ENCODE measurements around the gene LPP. TPM values are rescaled to one million over a fixed set of nuclear protein-coding genes. Genes with fewer than 3 reads are reported as not detected.

LPP gene
- total RNA-seq, 4 donors from 2014 or later: 207 to 592 (median 406) TPM

DNA sequence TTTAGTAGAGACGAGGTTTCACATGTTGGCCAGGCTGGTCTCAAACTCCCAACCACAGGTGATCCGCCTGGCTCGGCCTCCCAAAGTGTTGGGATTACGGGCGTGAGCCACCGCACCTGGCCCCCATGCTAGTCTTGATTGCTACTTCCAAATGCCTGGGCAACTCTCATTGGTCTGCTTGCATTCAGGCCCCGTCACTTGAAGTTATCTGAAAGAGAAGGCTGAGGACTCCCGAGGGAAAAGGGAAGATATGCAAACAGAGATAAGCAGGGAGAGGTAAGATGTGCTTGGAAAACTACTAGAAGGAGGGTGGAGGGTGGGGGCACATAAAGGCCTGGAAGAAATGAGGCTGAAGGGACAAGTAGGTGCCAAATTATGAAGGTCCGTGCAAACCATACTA, 4.4 kb upstream of the LPP start:
- no peak overlapping the region for H3K27ac ChIP-seq
- intact Hi-C loops (cut with DNase I; ENCODE audit: low total_unique reads): loop anchor here (5.0 kb wide), 1 partner anchor 87 kb away; no protein-coding TSS in a partner anchor

DNA sequence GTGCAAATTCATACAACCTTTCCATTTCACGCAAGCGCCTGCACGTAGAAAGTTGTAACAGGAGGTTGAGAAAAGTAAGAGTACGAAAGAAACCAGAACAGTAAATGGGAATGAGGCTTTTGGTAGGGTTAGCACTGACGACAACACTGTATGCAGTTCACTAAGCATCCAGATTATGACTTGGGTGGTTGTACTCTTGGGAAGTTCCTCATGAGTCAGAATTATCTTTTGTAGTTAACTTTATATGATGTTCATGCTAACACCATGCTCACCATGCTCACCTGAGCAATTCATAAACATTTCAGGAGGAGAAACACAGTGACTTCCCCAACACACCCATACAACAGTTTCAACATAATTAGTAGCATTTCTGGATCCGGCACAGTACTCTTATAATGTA, 3.0 kb upstream of the LPP start:
- intact Hi-C loops (cut with DNase I; ENCODE audit: low total_unique reads) (loop anchor here (10.0 kb wide), 1 partner anchor 804 kb away; no protein-coding TSS in a partner anchor), in situ Hi-C loops (cut with MboI; ENCODE audit: low pct_ligation_motif_present in 1 of 4, low pct_unique_long_range_greater_than_20kb in 1 of 4, low sequenced_read_pairs in 3 of 4) (loop anchor here in 2 of 4 donors (10.0 to 25.0 kb wide), 2 partner anchors 406 to 414 kb away; partner anchors contain the start of gene BCL6 (in 2 of the 2))
- 86% methylated on average over 3 to 6 of the region's 6 CpGs for WGBS, 2 donors (ENCODE audit: low coverage in 1 of 2)
- DNase-seq: no peak
- H3K4me3 ChIP-seq: no peak overlapping the region
- peak overlapping the region; percentile 46 to 98 (median 96) for H3K27ac ChIP-seq
- H3K4me1 ChIP-seq: peaks cover 16 to 31% (median 27%) of the 10 kb centered on the region in 4 donors
- no peaks in the 10 kb centered on the region for H3K36me3 ChIP-seq
- no peaks in the 10 kb centered on the region for H3K27me3 ChIP-seq
- H3K9me3 ChIP-seq: no peaks in the 10 kb centered on the region
- TF ChIP-seq EP300 (IDR thresholded peaks at IDR 0.05; ENCODE audit: low read depth): no peak
- no peak for TF ChIP-seq POLR2A (IDR thresholded peaks at IDR 0.05)
- TF ChIP-seq POLR2AphosphoS5 (IDR thresholded peaks at IDR 0.05): no peak
- TF ChIP-seq, protein P1, sequence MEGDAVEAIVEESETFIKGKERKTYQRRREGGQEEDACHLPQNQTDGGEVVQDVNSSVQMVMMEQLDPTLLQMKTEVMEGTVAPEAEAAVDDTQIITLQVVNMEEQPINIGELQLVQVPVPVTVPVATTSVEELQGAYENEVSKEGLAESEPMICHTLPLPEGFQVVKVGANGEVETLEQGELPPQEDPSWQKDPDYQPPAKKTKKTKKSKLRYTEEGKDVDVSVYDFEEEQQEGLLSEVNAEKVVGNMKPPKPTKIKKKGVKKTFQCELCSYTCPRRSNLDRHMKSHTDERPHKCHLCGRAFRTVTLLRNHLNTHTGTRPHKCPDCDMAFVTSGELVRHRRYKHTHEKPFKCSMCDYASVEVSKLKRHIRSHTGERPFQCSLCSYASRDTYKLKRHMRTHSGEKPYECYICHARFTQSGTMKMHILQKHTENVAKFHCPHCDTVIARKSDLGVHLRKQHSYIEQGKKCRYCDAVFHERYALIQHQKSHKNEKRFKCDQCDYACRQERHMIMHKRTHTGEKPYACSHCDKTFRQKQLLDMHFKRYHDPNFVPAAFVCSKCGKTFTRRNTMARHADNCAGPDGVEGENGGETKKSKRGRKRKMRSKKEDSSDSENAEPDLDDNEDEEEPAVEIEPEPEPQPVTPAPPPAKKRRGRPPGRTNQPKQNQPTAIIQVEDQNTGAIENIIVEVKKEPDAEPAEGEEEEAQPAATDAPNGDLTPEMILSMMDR (IDR thresholded peaks at IDR 0.05): peak in 1 of 5 experiments; percentile 30

More for the DNA sequence above, 4.4 kb upstream of the LPP start:
- in situ Hi-C loops (cut with MboI; ENCODE audit: low pct_ligation_motif_present in 1 of 4, low pct_unique_long_range_greater_than_20kb in 1 of 4, low sequenced_read_pairs in 3 of 4): no loop called here
- TF ChIP-seq POLR2A (IDR thresholded peaks at IDR 0.05) (no peak), EP300 (IDR thresholded peaks at IDR 0.05; ENCODE audit: low read depth) (no peak), POLR2AphosphoS5 (IDR thresholded peaks at IDR 0.05) (no peak)
- TF ChIP-seq, protein P1 (IDR thresholded peaks at IDR 0.05): no peak
- Histone ChIP-seq H3K9me3 (no peaks in the 10 kb centered on the region), H3K27me3 (no peaks in the 10 kb centered on the region), H3K4me1 (peaks cover 9 to 18% (median 14%) of the 10 kb centered on the region in 4 donors), H3K4me3 (no peak overlapping the region), H3K36me3 (no peaks in the 10 kb centered on the region)
- DNase-seq: no peak
- 90 to 100% methylated on average over 3 to 9 of the region's 9 CpGs for WGBS, 2 donors (ENCODE audit: low coverage in 1 of 2)

DNA sequence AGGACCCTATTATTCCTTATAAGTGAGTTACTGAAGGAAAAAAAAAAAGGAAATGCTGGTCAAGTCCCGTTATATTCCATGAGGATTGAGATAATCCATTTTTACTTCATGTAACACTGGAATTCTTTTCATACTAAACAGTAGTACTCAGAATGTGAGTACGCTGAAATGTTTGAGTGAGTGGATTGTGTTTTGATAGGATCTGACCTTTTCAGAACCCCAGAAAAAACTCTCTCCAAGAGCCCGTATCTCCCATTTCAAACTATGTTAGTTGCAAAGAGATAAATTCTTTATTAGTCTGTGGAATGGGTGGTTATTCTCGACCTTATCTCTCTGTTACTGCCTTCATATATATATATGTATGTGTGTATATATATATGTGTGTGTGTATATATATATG, 2.5 kb upstream of the LPP start:
- WGBS, 2 donors (ENCODE audit: low coverage in 1 of 2): 63 to 71% methylated on average over 4 of the region's 4 CpGs
- no peaks in the 10 kb centered on the region for H3K9me3 ChIP-seq
- peak overlapping the region; percentile 26 to 98 (median 96) for H3K27ac ChIP-seq
- intact Hi-C loops (cut with DNase I; ENCODE audit: low total_unique reads) (loop anchor here (10.0 kb wide), 1 partner anchor 803 kb away; no protein-coding TSS in a partner anchor), in situ Hi-C loops (cut with MboI; ENCODE audit: low pct_ligation_motif_present in 1 of 4, low pct_unique_long_range_greater_than_20kb in 1 of 4, low sequenced_read_pairs in 3 of 4) (loop anchor here in 2 of 4 donors (10.0 to 25.0 kb wide), 2 partner anchors 407 to 414 kb away; partner anchors contain the start of gene BCL6 (in 2 of the 2))
- peaks cover 16 to 36% (median 32%) of the 10 kb centered on the region in 4 donors for H3K4me1 ChIP-seq
- H3K36me3 ChIP-seq: no peaks in the 10 kb centered on the region
- no peak overlapping the region for H3K4me3 ChIP-seq
- no peak for DNase-seq
- TF ChIP-seq EP300 (IDR thresholded peaks at IDR 0.05; ENCODE audit: low read depth): no peak
- TF ChIP-seq POLR2AphosphoS5 (IDR thresholded peaks at IDR 0.05): no peak
- no peak for TF ChIP-seq POLR2A (IDR thresholded peaks at IDR 0.05)
- TF ChIP-seq, protein P1 (IDR thresholded peaks at IDR 0.05): no peak
- no peaks in the 10 kb centered on the region for H3K27me3 ChIP-seq

DNA sequence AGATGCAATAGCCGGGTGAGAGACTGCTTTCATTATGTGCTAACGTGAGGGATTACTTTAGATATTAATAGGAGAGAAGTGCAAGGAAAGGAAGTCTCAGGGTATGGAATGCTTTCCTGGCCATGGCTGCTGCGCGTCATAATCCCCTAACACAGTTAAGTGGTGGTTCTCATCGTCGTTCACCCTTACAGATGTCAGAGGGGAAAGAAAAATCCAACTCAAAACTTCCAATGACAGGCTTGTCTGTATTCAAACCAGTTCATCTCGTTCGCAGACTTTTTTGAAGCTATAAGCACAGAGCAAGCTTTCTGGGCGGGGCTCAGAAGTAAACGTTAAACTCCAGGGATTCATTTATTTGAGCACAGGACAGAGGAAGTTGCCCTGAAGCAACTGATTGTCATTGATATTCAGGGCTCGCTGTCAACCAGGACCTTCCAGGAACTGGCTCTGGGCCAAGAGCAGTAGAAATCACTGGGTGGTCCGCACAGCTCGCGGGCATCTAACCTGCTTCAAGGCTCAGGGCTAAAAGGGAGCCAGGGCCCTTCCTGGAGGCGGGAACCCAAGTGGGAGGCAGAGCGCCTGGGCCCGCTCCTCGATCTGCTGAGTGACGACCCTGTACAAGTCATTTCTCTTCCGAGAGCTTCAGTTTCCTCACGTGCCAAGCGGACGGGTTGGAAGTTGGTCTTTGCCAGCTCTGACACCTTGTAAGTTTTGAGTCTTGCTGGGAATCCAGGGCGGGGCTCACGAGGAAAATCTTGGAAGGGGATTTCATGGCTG, 1.1 kb upstream of the LPP start:
- no peaks in the 10 kb centered on the region for H3K9me3 ChIP-seq
- H3K4me3 ChIP-seq: peak overlapping the region; percentile 61 to 87 (median 78)
- H3K36me3 ChIP-seq: no peaks in the 10 kb centered on the region
- 19 to 42% methylated on average over 10 to 25 of the region's 25 CpGs for WGBS, 2 donors (ENCODE audit: low coverage in 1 of 2)
- TF ChIP-seq POLR2A (IDR thresholded peaks at IDR 0.05): peak; percentile 27
- peak in 2 of 3 donors; percentile 53 to 63 for TF ChIP-seq POLR2AphosphoS5 (IDR thresholded peaks at IDR 0.05)
- TF ChIP-seq, protein P1 (IDR thresholded peaks at IDR 0.05): no peak
- H3K4me1 ChIP-seq: peaks cover 30 to 50% (median 44%) of the 10 kb centered on the region in 4 donors
- no peaks in the 10 kb centered on the region for H3K27me3 ChIP-seq
- H3K27ac ChIP-seq: peak overlapping the region; percentile 96 to 98 (median 97)
- in situ Hi-C loops (cut with MboI; ENCODE audit: low pct_ligation_motif_present in 1 of 4, low pct_unique_long_range_greater_than_20kb in 1 of 4, low sequenced_read_pairs in 3 of 4): loop anchor here in 2 of 4 donors (10.0 to 25.0 kb wide), 2 partner anchors 408 to 416 kb away; partner anchors contain the start of gene BCL6 (in 2 of the 2)
- intact Hi-C loops (cut with DNase I; ENCODE audit: low total_unique reads): loop anchor here (2.0 to 10.0 kb wide), 2 partner anchors 112 to 802 kb away; no protein-coding TSS in a partner anchor
- peak; percentile 59 for DNase-seq
